ENCODE data around the gene GPER1.

DNA sequence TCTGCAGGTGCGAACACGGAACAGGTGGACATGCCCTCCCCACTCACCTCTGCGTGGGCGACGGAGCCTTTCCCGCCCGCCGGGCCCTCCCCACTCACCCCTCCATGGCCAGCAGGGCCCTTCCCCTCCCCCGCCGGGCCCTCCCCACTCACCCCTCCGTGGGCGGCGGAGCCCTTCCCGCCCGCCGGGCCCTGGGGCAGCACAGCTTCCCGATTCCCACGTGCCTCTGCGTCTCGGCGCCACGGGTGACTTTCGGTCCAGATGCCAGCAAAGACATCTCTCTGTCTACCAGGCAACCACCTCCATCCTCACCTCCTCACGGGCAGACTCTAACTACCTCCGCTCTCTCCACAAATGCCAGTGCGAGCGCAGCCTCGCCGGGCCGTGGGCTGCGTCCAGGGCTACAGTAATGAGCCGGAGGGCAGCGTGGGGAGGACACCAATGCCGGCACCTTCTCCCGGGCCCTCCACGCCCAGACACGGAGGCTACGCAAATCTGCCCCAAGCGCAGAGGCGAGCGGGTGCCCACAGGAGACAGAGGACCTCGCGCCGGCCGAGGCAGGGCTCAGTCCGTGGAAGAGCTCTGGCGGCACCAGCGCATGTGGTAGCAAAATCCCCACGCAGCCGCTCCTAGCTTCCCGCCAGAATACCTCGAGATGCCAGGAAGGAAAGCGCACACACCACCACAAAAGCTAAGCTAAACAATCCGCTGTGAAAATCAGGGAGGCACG is 21.8 kb downstream of the GPER1 start:
- TF ChIP-seq, protein P1, sequence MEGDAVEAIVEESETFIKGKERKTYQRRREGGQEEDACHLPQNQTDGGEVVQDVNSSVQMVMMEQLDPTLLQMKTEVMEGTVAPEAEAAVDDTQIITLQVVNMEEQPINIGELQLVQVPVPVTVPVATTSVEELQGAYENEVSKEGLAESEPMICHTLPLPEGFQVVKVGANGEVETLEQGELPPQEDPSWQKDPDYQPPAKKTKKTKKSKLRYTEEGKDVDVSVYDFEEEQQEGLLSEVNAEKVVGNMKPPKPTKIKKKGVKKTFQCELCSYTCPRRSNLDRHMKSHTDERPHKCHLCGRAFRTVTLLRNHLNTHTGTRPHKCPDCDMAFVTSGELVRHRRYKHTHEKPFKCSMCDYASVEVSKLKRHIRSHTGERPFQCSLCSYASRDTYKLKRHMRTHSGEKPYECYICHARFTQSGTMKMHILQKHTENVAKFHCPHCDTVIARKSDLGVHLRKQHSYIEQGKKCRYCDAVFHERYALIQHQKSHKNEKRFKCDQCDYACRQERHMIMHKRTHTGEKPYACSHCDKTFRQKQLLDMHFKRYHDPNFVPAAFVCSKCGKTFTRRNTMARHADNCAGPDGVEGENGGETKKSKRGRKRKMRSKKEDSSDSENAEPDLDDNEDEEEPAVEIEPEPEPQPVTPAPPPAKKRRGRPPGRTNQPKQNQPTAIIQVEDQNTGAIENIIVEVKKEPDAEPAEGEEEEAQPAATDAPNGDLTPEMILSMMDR (IDR thresholded peaks at IDR 0.05; ENCODE audit: insufficient read depth, low read length, poor library complexity, severe bottlenecking) = no peak
- TF ChIP-seq EZH2phosphoT487 (conservative IDR thresholded peaks at IDR 0.05; ENCODE audit: low read length) = no peak

All from SU-DHL-6 (cell line).